Kidney epithelial cell (primary cell): ENCODE results near the gene TMBIM4. TPM values are rescaled to one million over a fixed set of nuclear protein-coding genes. Genes with fewer than 3 reads are reported as not detected.

Experiments used
- DNase-seq: peaks from one replicate; pipeline ENCODE4 v3.0.0-alpha.2; 2010; ENCODE audit warnings: low read depth
- H3K27me3 ChIP-seq: 2 replicates; pipeline ENCODE4 v1.6.0; 2011; ENCODE audit warnings: low read length; ENCODE audit not compliant: control insufficient read depth, insufficient read depth
- H3K36me3 ChIP-seq: 2 replicates; pipeline ENCODE4 v1.5.1; 2011; ENCODE audit warnings: low read length; ENCODE audit not compliant: control insufficient read depth, insufficient read depth
- H3K4me3 ChIP-seq: 2 replicates; pipeline ENCODE4 v1.5.1; 2011; ENCODE audit warnings: low read depth, mild to moderate bottlenecking, control low read depth, low read length
- total RNA-seq: library from RNA; depleted of rRNA; stranded (reverse); fragments of >200 nt; gene quantifications from 2 replicates; pipeline ENCODE4 v1.2.3, GENCODE V29; 2015
- TF ChIP-seq, protein P1 (sequence below): IDR thresholded peaks from 2 replicates; pipeline ENCODE4 v1.5.1; 2011; ENCODE audit warnings: mild to moderate bottlenecking, moderate library complexity, low read length, control low read depth, inconsistent platforms; ENCODE audit not compliant: insufficient read depth, poor library complexity, severe bottlenecking

The TMBIM4 gene
- total RNA-seq, 1 donor from 2014 or later, result 86.8 TPM

GRCh38 chr12:66162701-66163100 lies 7.1 kb downstream of the TMBIM4 start:
- Histone ChIP-seq H3K4me3 (no peak overlapping the region), H3K27me3 (no peaks in the 10 kb centered on the region), H3K36me3 (no peaks in the 10 kb centered on the region)
- no peak for DNase-seq
- TF ChIP-seq, protein P1, sequence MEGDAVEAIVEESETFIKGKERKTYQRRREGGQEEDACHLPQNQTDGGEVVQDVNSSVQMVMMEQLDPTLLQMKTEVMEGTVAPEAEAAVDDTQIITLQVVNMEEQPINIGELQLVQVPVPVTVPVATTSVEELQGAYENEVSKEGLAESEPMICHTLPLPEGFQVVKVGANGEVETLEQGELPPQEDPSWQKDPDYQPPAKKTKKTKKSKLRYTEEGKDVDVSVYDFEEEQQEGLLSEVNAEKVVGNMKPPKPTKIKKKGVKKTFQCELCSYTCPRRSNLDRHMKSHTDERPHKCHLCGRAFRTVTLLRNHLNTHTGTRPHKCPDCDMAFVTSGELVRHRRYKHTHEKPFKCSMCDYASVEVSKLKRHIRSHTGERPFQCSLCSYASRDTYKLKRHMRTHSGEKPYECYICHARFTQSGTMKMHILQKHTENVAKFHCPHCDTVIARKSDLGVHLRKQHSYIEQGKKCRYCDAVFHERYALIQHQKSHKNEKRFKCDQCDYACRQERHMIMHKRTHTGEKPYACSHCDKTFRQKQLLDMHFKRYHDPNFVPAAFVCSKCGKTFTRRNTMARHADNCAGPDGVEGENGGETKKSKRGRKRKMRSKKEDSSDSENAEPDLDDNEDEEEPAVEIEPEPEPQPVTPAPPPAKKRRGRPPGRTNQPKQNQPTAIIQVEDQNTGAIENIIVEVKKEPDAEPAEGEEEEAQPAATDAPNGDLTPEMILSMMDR, result no peak

- no peak for DNase-seq
- TF ChIP-seq, protein P1, result no peak
- no peak overlapping the region for H3K4me3 ChIP-seq
- no peaks in the 10 kb centered on the region for H3K36me3 ChIP-seq
- H3K27me3 ChIP-seq, result no peaks in the 10 kb centered on the region
Measured at GRCh38 chr12:66160704-66161103, 9.1 kb downstream of the TMBIM4 start.

DNA sequence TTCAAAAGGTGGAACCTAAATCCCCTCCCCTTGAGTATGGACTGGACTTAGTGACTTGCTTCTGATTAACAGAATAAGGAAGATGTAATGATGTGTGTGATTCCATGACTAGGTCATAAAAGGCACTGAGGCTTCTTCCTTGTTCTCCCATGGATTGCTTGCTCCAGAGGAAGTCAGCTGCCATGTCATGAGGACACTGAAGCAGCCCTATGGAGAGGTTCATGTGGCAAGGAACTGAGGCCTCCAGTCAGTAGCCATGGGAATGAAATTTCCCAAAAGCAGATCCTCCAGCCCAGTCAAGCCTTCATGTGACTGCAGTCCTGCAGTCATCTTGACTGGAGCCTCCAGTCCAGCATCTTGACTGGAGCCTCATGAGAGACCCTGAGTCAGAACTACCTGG lies 10.7 kb downstream of the TMBIM4 start:
- no peaks in the 10 kb centered on the region for H3K36me3 ChIP-seq
- H3K4me3 ChIP-seq, result no peak overlapping the region
- TF ChIP-seq, protein P1, result no peak
- no peaks in the 10 kb centered on the region for H3K27me3 ChIP-seq
- no peak for DNase-seq

DNA sequence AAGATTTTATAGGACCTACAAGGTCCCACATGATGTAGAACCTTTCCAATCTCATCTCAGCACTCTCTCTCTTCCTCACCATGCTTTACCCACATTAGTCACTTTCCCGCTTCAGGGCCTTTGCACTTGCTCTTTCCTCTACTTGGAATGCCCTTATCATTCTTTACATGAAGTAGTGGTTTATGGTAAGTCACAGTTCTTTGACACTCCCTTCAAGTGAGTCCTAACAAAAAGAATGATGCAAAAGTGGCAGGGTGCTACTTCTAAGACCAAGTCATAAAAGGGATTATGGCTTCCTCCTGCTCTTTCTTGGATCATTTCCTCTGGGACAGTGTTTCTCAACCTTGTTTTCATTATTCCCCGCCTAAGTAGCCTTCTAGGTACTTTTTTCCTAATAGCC lies 13.1 kb downstream of the TMBIM4 start:
- H3K4me3 ChIP-seq, result no peak overlapping the region
- TF ChIP-seq, protein P1, result no peak
- H3K27me3 ChIP-seq, result no peaks in the 10 kb centered on the region
- H3K36me3 ChIP-seq, result no peaks in the 10 kb centered on the region
- no peak for DNase-seq

DNA sequence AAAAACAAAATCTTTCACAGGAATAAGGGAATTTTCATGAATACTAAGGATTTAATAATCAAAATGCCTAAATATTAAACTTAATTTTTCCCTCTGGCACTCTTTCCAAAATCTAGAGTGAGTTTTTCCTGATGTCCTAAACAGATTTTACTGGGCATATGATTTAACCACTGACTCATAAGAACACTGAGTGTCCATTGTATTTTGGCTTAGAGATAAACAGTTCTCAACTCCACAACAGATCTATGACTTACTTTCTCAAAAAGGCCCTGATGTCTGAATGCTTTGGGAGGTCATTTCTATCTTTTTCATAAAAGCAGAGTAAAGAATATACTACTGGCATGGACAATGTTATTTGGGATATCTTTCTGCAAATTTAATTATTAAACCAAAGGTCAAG lies 15.0 kb downstream of the TMBIM4 start:
- H3K4me3 ChIP-seq, result no peak overlapping the region
- no peaks in the 10 kb centered on the region for H3K27me3 ChIP-seq
- TF ChIP-seq, protein P1, result no peak
- no peak for DNase-seq
- no peaks in the 10 kb centered on the region for H3K36me3 ChIP-seq

DNA sequence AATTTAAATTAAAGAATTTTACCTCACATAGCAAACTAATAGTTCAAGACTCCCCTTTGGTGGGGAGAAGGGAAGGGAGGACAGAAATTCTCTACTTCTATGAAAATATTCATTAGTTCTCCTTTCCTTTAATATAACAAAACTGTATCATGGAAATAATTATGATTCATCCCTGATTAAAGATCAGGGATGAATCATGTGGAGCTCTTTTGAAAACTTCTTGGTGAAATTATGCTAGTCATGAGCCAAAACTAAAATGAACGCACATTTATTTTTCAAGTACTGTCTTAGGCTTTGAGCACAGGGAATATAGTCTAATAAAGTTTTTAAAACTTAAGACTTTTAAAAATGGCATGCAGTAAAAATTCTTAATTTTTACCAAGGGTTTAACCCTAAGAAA lies 17.1 kb downstream of the TMBIM4 start:
- H3K4me3 ChIP-seq, result no peak overlapping the region
- TF ChIP-seq, protein P1, result no peak
- H3K36me3 ChIP-seq, result no peaks in the 10 kb centered on the region
- no peak for DNase-seq
- H3K27me3 ChIP-seq, result no peaks in the 10 kb centered on the region
